A673 (cell line): ENCODE data around the gene SYNE3.

Experiments used
- EZH2 ChIP-seq: fragments of 200-600 bp; sonication (generic); IDR thresholded peaks from 2 replicates; pipeline ENCODE4 v1.6.1; 2017; ENCODE audit warnings: borderline replicate concordance, low read depth, mild to moderate bottlenecking, mixed read lengths, antibody characterized with exemption, low read length; ENCODE audit not compliant: poor library complexity, severe bottlenecking
- TF ChIP-seq, protein P1 (sequence below): fragments of 300-800, 200-600 bp; sonication (generic); conservative IDR thresholded peaks from 2 replicates; pipeline ENCODE4 v1.5.1; 2017; ENCODE audit warnings: low read depth, mild to moderate bottlenecking, antibody characterized with exemption, low read length, moderate library complexity, mixed read lengths

DNA sequence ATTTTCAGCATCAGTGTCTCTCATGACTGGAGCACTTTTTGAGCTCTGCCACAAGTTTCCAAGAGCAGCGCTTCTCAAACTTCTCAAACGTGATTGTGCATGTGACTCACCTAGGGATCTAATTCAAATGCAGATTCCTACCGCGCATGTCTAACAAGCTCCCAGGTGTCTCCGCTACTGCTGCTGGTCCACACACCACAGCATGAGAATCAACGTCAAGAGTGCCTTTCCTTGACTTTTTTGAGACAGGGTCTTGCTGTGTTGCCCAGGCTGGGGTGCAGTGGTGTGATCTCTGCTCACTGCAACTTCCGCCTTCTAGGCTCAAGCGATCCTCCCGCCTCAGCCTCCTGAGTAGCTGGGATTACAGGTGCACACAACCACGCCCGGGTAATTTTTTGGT, 40.8 kb upstream of the SYNE3 start:
- TF ChIP-seq, protein P1, sequence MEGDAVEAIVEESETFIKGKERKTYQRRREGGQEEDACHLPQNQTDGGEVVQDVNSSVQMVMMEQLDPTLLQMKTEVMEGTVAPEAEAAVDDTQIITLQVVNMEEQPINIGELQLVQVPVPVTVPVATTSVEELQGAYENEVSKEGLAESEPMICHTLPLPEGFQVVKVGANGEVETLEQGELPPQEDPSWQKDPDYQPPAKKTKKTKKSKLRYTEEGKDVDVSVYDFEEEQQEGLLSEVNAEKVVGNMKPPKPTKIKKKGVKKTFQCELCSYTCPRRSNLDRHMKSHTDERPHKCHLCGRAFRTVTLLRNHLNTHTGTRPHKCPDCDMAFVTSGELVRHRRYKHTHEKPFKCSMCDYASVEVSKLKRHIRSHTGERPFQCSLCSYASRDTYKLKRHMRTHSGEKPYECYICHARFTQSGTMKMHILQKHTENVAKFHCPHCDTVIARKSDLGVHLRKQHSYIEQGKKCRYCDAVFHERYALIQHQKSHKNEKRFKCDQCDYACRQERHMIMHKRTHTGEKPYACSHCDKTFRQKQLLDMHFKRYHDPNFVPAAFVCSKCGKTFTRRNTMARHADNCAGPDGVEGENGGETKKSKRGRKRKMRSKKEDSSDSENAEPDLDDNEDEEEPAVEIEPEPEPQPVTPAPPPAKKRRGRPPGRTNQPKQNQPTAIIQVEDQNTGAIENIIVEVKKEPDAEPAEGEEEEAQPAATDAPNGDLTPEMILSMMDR, result no peak
- TF ChIP-seq EZH2, result no peak
